WERI-Rb-1 (cell line): ENCODE data around the gene ERGIC3.
"Not testable (repeated sequence)": the region's sequence is repeated elsewhere in the genome, so short reads cannot be mapped to it uniquely, and the experiment has no call there.

Source experiments
- DNase-seq: peaks from one replicate; pipeline ENCODE4 v3.0.0-alpha.2; 2020
- H3K27ac ChIP-seq: fragments of 250-450 bp; sonication (Bioruptor Pico); 2 replicates; pipeline ENCODE4 v1.5.1; 2020; ENCODE audit warnings: mild to moderate bottlenecking, moderate library complexity
- H3K27me3 ChIP-seq: fragments of 250-450 bp; sonication (Bioruptor Pico); 2 replicates; pipeline ENCODE4 v1.5.1; 2021; ENCODE audit warnings: mild to moderate bottlenecking, low read depth, moderate library complexity; ENCODE audit not compliant: insufficient read depth, severe bottlenecking
- H3K36me3 ChIP-seq: fragments of 250-450 bp; sonication (Bioruptor Pico); 2 replicates; pipeline ENCODE4 v1.5.1; 2020; ENCODE audit warnings: mild to moderate bottlenecking, moderate library complexity
- H3K4me3 ChIP-seq: 2 replicates; pipeline ENCODE4 v1.5.1; 2011; ENCODE audit warnings: low read depth, mild to moderate bottlenecking, control low read depth, low read length
- H3K9me3 ChIP-seq: fragments of 250-450 bp; sonication (Bioruptor Pico); 2 replicates; pipeline ENCODE4 v1.5.1; 2021; ENCODE audit warnings: mild to moderate bottlenecking, moderate library complexity; ENCODE audit not compliant: severe bottlenecking
- TF ChIP-seq, protein P1 (sequence below): IDR thresholded peaks from 2 replicates; pipeline ENCODE4 v1.5.1; 2011; ENCODE audit warnings: low read depth, mild to moderate bottlenecking, control low read depth, inconsistent platforms, low read length

The ERGIC3 gene

DNA sequence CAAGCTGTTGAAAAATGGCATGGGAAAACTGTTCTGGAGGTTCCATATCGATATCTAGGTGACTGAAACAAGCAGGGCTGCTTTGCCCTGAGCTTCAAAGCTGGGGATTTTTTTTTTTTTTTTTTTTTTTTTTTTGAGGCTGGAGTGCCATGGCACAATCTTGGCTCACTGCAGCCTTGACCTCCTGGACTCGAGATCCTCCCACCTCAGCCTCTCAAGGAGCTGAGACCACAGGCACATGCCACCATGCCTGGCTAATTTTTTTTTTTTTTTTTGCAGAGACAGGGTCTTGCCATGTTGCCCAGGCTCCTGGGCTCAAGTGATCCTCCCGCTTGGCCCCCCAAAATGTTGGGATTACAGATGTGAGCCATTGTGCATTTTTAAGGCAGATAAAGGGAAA is 11.0 kb downstream of the ERGIC3 start:
- no peak overlapping the region for H3K4me3 ChIP-seq
- H3K9me3 ChIP-seq, result no peaks in the 10 kb centered on the region
- no peaks in the 10 kb centered on the region for H3K27me3 ChIP-seq
- TF ChIP-seq, protein P1, sequence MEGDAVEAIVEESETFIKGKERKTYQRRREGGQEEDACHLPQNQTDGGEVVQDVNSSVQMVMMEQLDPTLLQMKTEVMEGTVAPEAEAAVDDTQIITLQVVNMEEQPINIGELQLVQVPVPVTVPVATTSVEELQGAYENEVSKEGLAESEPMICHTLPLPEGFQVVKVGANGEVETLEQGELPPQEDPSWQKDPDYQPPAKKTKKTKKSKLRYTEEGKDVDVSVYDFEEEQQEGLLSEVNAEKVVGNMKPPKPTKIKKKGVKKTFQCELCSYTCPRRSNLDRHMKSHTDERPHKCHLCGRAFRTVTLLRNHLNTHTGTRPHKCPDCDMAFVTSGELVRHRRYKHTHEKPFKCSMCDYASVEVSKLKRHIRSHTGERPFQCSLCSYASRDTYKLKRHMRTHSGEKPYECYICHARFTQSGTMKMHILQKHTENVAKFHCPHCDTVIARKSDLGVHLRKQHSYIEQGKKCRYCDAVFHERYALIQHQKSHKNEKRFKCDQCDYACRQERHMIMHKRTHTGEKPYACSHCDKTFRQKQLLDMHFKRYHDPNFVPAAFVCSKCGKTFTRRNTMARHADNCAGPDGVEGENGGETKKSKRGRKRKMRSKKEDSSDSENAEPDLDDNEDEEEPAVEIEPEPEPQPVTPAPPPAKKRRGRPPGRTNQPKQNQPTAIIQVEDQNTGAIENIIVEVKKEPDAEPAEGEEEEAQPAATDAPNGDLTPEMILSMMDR, result no peak
- peaks cover 64% of the 10 kb centered on the region for H3K36me3 ChIP-seq
- no peak for DNase-seq
- H3K27ac ChIP-seq, result no peak overlapping the region

DNA sequence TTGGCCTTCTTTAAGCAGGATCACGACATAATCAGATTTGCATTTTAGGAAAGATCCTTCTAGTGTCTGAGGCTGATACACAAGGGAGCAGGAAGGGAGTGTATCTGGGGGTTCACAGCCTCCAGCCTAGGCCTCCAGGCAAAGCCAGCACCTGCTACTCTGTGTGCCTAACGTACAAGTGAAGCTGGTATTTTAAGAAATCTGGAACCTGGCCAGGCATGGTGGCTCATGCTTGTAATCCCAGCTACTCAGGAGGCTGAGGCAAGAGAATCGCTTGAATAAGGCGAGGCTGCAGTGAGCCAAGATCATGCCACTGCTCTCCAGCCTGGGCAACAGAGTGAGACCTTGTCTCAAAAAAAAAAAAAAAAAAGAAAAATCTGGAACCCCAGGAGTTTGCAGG is 13.6 kb downstream of the ERGIC3 start:
- peaks cover 39% of the 10 kb centered on the region for H3K36me3 ChIP-seq
- not testable (repeated sequence) for DNase-seq, H3K27ac ChIP-seq

DNA sequence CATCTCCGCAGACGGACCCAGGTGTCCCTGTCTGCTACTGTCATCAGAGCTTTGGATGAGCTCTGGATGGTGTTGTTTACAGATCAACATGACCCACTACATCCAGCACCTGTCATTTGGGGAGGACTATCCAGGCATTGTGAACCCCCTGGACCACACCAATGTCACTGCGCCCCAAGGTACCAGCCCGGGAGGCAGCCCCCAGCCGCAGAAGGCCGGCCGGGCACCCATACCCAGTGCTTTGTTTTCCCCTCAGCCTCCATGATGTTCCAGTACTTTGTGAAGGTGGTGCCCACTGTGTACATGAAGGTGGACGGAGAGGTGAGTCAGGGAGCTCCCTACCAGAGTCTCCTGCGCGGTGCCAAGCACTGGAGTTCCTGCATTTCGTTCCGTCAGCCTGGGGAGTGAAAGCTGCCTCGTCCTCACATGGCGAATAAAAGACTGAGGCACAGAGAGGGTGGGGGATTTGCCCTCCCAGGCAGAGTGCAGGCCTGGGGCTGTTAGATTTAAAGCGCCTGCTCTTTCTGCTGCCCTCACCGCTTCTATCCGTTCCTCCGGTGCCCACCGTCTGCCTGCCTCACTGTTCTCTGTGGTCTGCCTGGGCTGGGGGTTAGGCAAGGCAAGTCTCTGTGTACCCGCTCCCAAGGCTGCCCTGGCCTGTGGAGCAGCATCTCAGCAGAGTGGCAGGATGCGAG is 14.2 kb downstream of the ERGIC3 start:
- no peak overlapping the region for H3K27ac ChIP-seq
- DNase-seq, result no peak
- H3K27me3 ChIP-seq, result no peaks in the 10 kb centered on the region
- no peak overlapping the region for H3K4me3 ChIP-seq
- H3K9me3 ChIP-seq, result no peaks in the 10 kb centered on the region
- H3K36me3 ChIP-seq, result peaks cover 32% of the 10 kb centered on the region
- TF ChIP-seq, protein P1, result no peak

More for the DNA sequence above, 13.6 kb downstream of the ERGIC3 start:
- not testable (repeated sequence) for H3K9me3 ChIP-seq, H3K4me3 ChIP-seq, H3K27me3 ChIP-seq

- TF ChIP-seq, protein P1, result no peak
- H3K4me3 ChIP-seq, result no peak overlapping the region
- no peak for DNase-seq
- no peaks in the 10 kb centered on the region for H3K27me3 ChIP-seq
- no peaks in the 10 kb centered on the region for H3K9me3 ChIP-seq
- H3K27ac ChIP-seq, result no peak overlapping the region
- peaks cover 25% of the 10 kb centered on the region for H3K36me3 ChIP-seq
Measured at GRCh38 chr20:35556871-35557270, 15.0 kb downstream of the ERGIC3 start.

- TF ChIP-seq, protein P1, result no peak
- DNase-seq, result no peak
- peaks cover 17% of the 10 kb centered on the region for H3K36me3 ChIP-seq
- H3K27me3 ChIP-seq, result no peaks in the 10 kb centered on the region
- H3K4me3 ChIP-seq, result no peak overlapping the region
- H3K9me3 ChIP-seq, result no peaks in the 10 kb centered on the region
- H3K27ac ChIP-seq, result no peak overlapping the region
Measured at GRCh38 chr20:35558451-35558850, 16.6 kb downstream of the ERGIC3 start.

- no peaks in the 10 kb centered on the region for H3K27me3 ChIP-seq
- no peak overlapping the region for H3K4me3 ChIP-seq
- H3K27ac ChIP-seq, result no peak overlapping the region
- H3K9me3 ChIP-seq, result no peaks in the 10 kb centered on the region
- TF ChIP-seq, protein P1, result no peak
- no peak for DNase-seq
- peaks cover 16% of the 10 kb centered on the region for H3K36me3 ChIP-seq
Measured at GRCh38 chr20:35559042-35559693, 17.3 kb downstream of the ERGIC3 start.
